ENCODE measurements around the gene ZNF93. TPM values are rescaled to one million over a fixed set of nuclear protein-coding genes. Genes with fewer than 3 reads are reported as not detected.

Gene ZNF93
- total and polyA plus RNA-seq, 2 of the 13 experiments (the other 11 are each of a cell fraction or from before 2014, with no cell fraction given) = 0.49 to 0.66 TPM

GRCh38 chr19:19877724-19878123 lies 23.0 kb upstream of the ZNF93 start:
- DNase-seq (ENCODE audit: low spot score) = no peak
- in situ Hi-C loops (cut with HindIII; ENCODE audit: extremely low pct_ligation_motif_present, low pct_unique_long_range_greater_than_20kb) = no loop called here
- no peak overlapping the region for H3K4me3 ChIP-seq (replicated peaks in 1 of 3; ENCODE audit: insufficient read depth in 1 of 3, low read depth in 2 of 3, low read length in 3 of 3)
- ATAC-seq = no peak
- H3K36me3 ChIP-seq (replicated peaks in 1 of 2; ENCODE audit: control insufficient read depth in 1 of 2, insufficient read depth in 2 of 2, low read length in 2 of 2) = peaks cover 7 to 35% of the 10 kb centered on the region in 2 experiments; a peak in 4 of 5 replicates
- H3K4me2 ChIP-seq (ENCODE audit: low read depth, low read length) = no peak overlapping the region
- H3K27me3 ChIP-seq (ENCODE audit: control insufficient read depth in 1 of 2, insufficient read depth in 2 of 2, low read length in 2 of 2) = no peaks in the 10 kb centered on the region
- H4K20me1 ChIP-seq (ENCODE audit: insufficient read depth, low read length) = no peaks in the 10 kb centered on the region
- no peak overlapping the region for H2AFZ ChIP-seq (ENCODE audit: low read length)
- FAIRE-seq = no peak
- H3K79me2 ChIP-seq (ENCODE audit: insufficient read depth, low read length) = peaks cover 9% of the 10 kb centered on the region
- H3K4me1 ChIP-seq (ENCODE audit: insufficient read depth, low read length) = peaks cover 4% of the 10 kb centered on the region; the same call in 1 of the 2 replicates
- H3K9ac ChIP-seq (ENCODE audit: insufficient read depth, low read depth, low read length) = no peak overlapping the region
- intact Hi-C loops (cut with micrococcal nuclease; ENCODE audit: unreplicated experiment) = no loop called here
- 97% methylated on average over 4 of the region's 4 CpGs for WGBS (ENCODE audit: low lambda C conversion rate)
- ChIA-PET POLR2A (interaction anchor here (0.7 kb wide), 1 partner anchor 12 kb away, joined by 3 read pairs; the partner anchor contains the start of gene ZNF253), CTCF (ENCODE audit: low intra/inter-chr PET ratio, low total read pairs) (no interaction called here)
- peaks cover 18% of the 10 kb centered on the region for H3K9me3 ChIP-seq (ENCODE audit: low read length)
- BruUV-seq (replicated peaks) = no TSS peak
- no peak overlapping the region for H3K27ac ChIP-seq (ENCODE audit: extremely low read length, insufficient read depth, low read length)
- TF ChIP-seq RBAK (CRISPR knock-in tag; IDR thresholded peaks at IDR 0.05) (no peak), RFXANK (CRISPR knock-in tag; IDR thresholded peaks at IDR 0.05) (no peak), ZSCAN22 (CRISPR knock-in tag; IDR thresholded peaks at IDR 0.05) (no peak), ZNF646 (CRISPR knock-in tag; IDR thresholded peaks at IDR 0.05) (no peak), SNRNP70 (IDR thresholded peaks at IDR 0.05; ENCODE audit: low read depth, low read length) (no peak), ZNF207 (IDR thresholded peaks at IDR 0.05; ENCODE audit: borderline replicate concordance) (no peak), NFYC (CRISPR knock-in tag; IDR thresholded peaks at IDR 0.05) (no peak), MAX (IDR thresholded peaks at IDR 0.05) (no peak), RXRB (CRISPR knock-in tag; IDR thresholded peaks at IDR 0.05; ENCODE audit: borderline replicate concordance) (no peak), HOXA3 (CRISPR knock-in tag; IDR thresholded peaks at IDR 0.05) (no peak), SNAPC2 (CRISPR knock-in tag; IDR thresholded peaks at IDR 0.05) (no peak), ZNF142 (CRISPR knock-in tag; IDR thresholded peaks at IDR 0.05) (no peak), ATRX (CRISPR knock-in tag; IDR thresholded peaks at IDR 0.05; ENCODE audit: borderline replicate concordance) (no peak), RAD51 (IDR thresholded peaks at IDR 0.05; ENCODE audit: borderline replicate concordance) (no peak)

Measured in HepG2 (cell line).